Measurements from ENCODE around the gene ZNF784.

GRCh38 chr19:55605207-55605636 lies 19.1 kb downstream of the ZNF784 start:
- no peak for TF ChIP-seq CTCF (IDR thresholded peaks at IDR 0.05; ENCODE audit: low read length)
- TF ChIP-seq EZH2 (IDR thresholded peaks at IDR 0.05; ENCODE audit: borderline replicate concordance, low read length) = no peak
